GM06990 (cell line): ENCODE data around the gene PCDHB14.
A peak's percentile ranks its signal among the peaks of the same experiment; 100 is the strongest.
"Not testable (repeated sequence)": the region's sequence is repeated elsewhere in the genome, so short reads cannot be mapped to it uniquely, and the experiment has no call there.

Experiments used
- DNase-seq: peaks from one replicate; pipeline ENCODE4 v3.0.0-alpha.2; 2011; ENCODE audit not compliant: insufficient read length; ENCODE audit errors: extremely low read depth
- H3K27me3 ChIP-seq: replicated peaks from 2 replicates; pipeline ENCODE4 v1.6.0; 2011; ENCODE audit warnings: low read length; ENCODE audit not compliant: control insufficient read depth, insufficient read depth
- H3K36me3 ChIP-seq: 2 replicates; pipeline ENCODE4 v1.5.1; 2011; ENCODE audit warnings: low read length; ENCODE audit not compliant: control insufficient read depth, insufficient read depth
- H3K4me3 ChIP-seq: replicated peaks from 2 replicates; pipeline ENCODE4 v1.5.1; 2011; ENCODE audit warnings: low read depth, mild to moderate bottlenecking, control low read depth, low read length
- CTCF ChIP-seq: IDR thresholded peaks from 2 replicates; pipeline ENCODE4 v1.5.1; 2011; ENCODE audit warnings: low read length, control low read depth, mild to moderate bottlenecking, inconsistent platforms; ENCODE audit not compliant: insufficient read depth, poor library complexity, severe bottlenecking

PCDHB14 gene

GRCh38 chr5:141223112-141223783, at the start of gene PCDHB14:
Gene PCDHB14 (plus strand): TSS chr5:141223343. CDS start chr5:141223506, 163 bp downstream.
- DNase-seq = no peak
- no peaks in the 10 kb centered on the region for H3K27me3 ChIP-seq
- H3K4me3 ChIP-seq = peak within 1 kb of the TSS; percentile 17; the same call in 1 of the 2 replicates
- no peaks in the 10 kb centered on the region for H3K36me3 ChIP-seq
- no peak for TF ChIP-seq CTCF

GRCh38 chr5:141174291-141175104, 48.6 kb upstream of the PCDHB14 start:
- H3K36me3 ChIP-seq, H3K4me3 ChIP-seq, DNase-seq, H3K27me3 ChIP-seq: not testable (repeated sequence)

GRCh38 chr5:141175933-141176332, 47.2 kb upstream of the PCDHB14 start:
- no peak for DNase-seq
- Histone ChIP-seq H3K4me3 (no peak overlapping the region), H3K27me3 (no peaks in the 10 kb centered on the region), H3K36me3 (no peaks in the 10 kb centered on the region)
- TF ChIP-seq CTCF = no peak

- H3K4me3 ChIP-seq, H3K27me3 ChIP-seq, DNase-seq, H3K36me3 ChIP-seq: not testable (repeated sequence)
Observed at GRCh38 chr5:141177577-141178191, 45.5 kb upstream of the PCDHB14 start, which contains the start of gene PCDHB8. Gene PCDHB8 (plus strand): TSS chr5:141177790. CDS start chr5:141178035, 245 bp downstream.

- H3K4me3 ChIP-seq, DNase-seq: not testable (repeated sequence)
Observed at GRCh38 chr5:141179371-141179770, 43.8 kb upstream of the PCDHB14 start.

GRCh38 chr5:141179876-141180275, 43.3 kb upstream of the PCDHB14 start:
- not testable (repeated sequence) for H3K4me3 ChIP-seq, DNase-seq, H3K36me3 ChIP-seq, H3K27me3 ChIP-seq

More at GRCh38 chr5:141179371-141179770, 43.8 kb upstream of the PCDHB14 start:
- not testable (repeated sequence) for H3K27me3 ChIP-seq, H3K36me3 ChIP-seq

- TF ChIP-seq CTCF = no peak
- Histone ChIP-seq H3K36me3 (no peaks in the 10 kb centered on the region), H3K4me3 (no peak overlapping the region), H3K27me3 (no peaks in the 10 kb centered on the region)
- no peak for DNase-seq
Observed at GRCh38 chr5:141180313-141180712, 42.8 kb upstream of the PCDHB14 start.
